SHP77 treated with DMSO at 0.1 percent for 48 hours (cell line): ENCODE measurements around the gene PROZ.

Experiments used
- DNase-seq: peaks from one replicate; lab custom pipeline; 2025; lab: John Stamatoyannopoulos, UW

The PROZ gene

DNA sequence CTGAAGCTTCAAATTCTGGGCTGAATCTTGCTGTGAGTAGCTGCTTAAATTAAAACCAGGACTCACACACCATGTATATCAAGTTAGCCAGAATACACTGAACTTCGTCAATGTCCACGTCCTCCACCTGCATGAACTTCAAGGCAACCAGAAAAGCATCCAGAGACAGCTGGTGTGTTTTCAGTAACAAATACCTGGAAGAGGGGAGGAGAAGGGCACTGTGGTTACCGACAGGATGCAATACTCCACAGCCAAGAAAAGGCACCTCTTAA lies 20.4 kb downstream of the PROZ start:
- no peak for DNase-seq

DNA sequence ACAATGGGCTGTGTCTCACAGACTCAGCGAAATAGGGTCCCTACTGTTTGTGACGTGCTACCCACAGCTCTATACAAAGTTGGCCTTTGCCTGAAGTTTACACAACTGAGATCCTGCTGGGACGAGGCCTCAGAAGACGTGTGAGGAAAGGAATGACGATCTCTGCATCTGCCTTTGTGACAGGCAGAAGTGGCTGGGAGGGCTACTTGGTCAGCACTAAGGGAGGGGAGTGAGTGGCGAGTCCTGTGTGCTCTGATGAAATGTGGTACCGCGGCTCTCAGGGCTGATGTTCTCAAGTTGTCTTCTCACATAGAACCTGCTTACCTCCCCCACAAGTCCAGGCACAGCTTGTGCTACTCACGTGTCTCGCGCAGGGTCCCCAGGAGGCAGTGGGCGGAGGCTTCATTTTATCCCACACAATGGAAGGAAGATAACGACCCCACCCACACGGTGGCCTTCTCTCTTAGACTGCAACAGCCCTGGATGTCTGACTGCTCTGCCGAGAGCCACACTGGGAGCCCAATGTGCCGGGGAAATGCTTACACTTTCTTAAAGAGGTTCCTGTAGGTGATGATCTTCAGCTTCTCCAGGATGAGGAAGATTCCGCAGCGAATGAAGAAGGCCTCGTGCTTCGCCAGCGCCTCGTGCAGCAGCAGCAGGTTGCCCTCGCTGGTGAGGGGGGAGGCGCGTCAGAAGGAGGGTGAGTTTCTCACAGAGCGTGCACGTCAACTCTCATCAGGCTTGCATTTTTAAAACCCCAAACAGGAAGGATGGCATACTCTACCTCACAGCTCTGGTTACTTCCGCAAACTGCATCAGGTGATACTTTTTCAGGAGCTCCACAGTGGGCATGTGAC lies 21.2 kb downstream of the PROZ start:
- no peak for DNase-seq

DNA sequence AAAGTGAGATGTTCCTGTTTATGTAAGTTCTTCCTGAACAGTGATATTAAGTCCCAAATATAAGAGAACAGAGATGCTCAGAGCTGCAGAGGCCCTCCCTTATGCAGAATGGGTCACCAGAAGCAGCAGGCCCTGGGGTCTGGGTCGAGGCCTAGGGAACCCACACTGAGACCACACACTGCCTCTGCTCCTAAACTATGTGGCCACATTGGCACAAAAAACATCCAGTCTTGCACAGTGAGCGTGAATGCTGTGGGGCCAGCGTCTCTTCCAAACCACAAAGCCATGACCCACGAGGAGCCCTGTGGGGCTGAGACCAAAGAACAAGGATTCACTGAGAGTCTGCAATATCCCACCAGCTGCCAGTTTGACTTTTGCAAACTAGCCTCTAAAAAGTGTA lies 23.6 kb downstream of the PROZ start:
- DNase-seq: no peak

DNA sequence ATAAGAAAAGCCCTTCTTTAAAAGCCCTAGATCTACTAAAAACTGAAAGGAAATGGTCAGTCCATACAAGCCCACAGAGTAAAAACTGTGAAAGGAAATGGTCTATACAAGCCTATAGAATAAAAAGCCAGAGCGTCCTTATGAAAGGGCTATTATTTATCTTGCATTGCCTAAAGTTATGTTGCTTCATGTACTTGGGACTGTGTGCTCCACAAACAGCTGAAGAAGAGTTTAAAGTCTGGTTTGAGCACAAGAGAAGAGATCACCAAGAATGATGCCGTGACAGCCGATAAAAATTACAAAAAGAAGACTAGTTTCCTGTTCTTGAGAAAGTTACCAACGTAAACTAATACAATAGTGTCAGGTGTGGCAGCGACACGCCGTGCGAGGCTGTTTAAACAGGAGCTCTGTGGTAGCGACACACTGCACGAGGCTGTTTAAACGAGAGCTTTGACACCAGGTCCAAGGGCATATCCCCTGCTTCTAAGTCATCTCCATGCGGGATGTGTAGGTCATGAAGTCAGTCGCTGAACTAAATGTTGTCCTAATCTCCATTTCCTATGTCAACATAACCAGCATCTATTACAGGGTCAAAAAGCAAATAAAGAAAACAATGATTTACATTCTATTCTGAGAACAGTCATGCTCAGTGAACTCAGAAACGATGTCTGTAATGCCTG lies 25.1 kb downstream of the PROZ start:
- DNase-seq: no peak

DNA sequence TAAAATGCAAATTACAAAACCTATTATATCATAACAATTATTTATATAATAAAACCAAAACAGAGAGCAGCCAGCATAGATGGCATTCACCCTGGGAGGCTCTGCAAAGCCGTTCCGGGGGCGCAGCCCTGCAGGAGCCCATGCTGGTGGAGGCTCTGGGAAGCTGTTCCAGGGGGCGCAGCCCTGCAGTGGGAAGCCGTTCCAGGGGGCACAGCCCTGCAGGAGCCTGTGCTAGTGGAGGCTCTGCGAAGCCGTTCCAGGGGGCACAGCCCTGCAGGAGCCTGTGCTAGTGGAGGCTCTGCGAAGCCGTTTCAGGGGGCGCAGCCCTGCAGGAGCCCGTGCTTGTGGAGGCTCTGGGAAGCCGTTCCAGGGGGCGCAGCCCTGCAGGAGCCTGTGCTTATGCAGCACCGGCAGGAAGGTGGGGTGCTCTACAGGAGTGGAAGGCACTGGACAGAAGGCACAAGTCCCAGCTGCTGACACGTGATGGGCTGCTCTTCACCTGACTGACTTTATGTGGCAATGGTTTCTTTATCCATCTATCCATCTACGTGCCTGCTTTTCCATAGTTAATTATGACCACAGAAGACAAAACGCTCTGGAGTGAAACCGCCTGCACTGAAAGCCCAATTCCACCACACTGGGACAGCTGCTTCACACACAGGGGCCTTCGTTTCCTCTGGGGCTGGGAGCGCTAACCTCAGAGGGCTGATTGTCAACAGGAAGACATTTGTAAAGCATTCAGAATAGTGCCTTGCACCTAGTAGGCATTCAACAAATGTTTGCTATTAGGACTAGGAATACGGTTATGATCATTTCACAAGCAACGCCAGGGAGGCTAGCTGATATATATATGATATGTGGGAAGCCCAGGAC lies 26.4 kb downstream of the PROZ start:
- DNase-seq: no peak

DNA sequence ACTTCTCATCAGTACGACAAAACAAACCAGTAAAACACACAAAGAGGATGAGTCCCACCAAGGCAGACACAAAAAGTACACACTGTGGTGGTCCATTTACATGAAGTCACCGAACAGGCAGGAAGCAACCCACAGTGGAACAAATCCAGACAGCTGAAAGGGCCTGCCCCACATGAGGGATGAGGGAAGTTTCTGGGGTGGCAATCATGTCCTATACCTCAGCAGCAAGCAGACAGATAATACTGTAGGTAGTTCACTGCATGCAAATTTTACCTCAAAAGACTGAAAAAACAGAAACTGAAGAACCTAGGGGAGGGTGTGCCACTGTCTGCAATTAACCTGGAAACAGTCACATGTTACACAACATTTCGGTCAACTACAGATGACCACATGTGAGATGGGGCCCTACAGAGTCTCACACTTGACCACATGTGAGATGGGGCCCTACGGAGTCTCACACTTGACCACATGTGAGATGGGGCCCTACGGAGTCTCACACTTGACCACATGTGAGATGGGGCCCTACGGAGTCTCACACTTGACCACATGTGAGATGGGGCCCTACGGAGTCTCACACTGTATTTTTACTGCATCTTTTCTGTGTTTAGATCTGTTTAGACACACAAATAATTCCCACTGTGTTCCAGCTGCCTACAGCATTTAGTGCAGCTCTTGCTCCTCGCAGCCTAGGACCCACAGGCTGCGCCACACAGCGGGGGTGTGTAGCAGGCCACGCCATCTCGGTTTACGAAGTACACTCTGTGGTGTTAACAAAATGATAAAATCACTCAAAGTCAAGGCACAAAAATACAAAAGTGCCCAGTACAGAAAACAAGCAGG lies 27.8 kb downstream of the PROZ start:
- no peak for DNase-seq

DNA sequence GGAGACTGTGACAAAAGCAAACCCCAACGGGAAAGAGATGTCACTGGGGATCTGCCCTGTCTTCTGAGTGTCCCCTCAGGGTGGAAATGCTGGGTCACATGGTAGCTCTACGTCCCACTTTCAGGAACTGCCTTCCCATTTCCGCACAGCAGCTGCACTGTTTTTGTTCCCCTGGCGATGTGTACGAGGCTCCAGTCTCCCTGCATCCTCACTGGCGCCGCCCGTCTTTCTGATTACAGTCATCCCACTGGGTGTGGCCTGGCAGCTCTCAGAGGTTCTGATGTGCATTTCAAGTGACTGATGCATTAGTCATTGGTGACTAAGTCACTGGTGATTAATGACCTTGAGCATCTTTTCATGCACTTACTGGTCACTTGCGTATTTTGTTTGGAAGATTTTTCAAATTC lies 28.8 kb downstream of the PROZ start:
- DNase-seq: no peak

DNA sequence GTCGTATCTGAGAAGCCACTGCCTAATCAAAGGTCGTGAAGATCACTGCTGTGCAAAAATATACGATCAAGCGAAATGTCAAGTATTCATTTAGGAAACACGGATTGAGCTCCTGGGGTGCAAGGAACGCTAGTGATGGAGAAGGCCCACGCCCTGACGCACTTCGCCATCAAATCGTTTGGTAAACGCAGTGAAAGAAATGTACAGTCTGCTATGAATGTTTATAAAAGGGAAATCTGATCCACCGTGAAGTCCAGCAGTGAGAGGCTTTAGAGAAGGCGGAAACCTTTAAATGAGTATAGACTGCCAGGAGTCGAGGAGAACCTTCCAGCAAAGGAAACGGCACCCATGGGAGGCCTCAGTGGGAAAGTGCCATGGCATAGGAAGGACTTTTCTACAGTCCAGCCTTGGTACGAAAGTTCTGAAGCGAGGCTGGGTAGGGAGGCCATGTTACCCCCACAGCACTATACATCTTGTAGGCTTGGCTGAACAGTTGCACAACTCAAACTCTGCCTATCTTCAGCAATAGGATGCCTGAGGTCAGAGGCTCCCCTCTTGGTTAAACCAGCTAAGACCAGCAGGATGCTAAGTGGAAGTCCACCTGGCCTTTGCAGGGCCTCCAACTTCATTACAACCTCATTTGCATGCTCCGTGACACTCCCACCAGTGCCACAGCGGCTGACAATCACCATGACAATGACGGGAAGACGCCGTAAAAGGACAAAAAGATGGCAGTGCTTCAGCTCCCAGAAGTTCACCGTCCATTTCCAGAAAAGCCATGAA lies 29.6 kb downstream of the PROZ start:
- DNase-seq: no peak

DNA sequence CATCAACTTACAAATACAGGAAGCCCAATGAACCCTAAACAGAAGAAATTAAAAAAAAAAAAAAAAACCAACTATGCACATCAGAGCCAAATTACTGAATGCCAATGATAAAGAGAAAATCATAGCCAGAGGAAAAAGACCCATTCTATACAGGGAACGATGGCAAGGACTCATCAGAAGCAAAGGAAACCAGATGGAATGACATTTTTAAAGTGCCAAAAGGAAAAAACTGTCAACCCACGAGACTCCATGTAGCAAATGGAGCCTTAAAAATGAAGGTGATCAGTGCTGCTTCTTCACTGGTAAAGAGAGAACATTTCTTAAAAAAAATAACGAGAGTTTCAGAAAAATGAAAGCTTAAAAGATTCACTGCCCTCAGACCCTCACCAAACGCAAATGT lies 31.7 kb downstream of the PROZ start:
- DNase-seq: no peak

DNA sequence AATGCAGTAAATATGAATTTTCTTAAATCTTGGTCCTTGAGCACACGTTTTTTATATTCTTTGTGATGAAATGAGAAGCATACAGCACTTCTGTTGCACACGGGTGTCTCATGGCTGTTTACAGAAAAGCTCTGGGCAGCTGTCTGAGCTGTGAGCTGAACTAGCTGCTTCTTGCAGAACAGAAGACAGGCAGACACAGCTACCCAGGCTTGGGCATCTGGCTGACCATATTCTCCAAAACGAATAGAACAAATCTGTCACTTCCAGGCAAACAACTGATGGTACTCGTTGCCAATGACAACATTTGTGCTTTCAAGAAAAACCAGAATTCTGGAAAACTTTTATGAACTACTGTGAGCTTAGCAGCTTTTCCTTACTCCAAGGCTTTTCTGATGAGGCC lies 33.8 kb downstream of the PROZ start:
- DNase-seq: no peak

DNA sequence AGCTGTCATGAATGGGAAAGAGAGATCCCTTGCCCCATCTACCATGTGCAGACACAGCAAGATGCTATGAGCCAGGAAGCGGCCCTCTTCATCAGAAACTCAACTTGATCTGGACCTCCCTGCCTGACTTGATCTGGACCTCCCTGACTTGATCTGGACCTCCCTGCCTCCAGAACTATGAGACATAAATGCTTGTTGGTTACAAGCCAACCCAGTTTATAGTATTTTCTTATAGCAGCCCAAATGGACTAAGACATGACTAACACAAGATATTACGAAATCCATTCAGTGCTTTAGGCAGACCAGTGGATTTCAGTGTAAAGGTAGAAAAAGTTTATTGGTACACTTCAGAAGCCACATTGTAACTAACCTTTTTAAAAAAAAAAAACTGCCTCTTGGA lies 34.5 kb downstream of the PROZ start:
- no peak for DNase-seq

DNA sequence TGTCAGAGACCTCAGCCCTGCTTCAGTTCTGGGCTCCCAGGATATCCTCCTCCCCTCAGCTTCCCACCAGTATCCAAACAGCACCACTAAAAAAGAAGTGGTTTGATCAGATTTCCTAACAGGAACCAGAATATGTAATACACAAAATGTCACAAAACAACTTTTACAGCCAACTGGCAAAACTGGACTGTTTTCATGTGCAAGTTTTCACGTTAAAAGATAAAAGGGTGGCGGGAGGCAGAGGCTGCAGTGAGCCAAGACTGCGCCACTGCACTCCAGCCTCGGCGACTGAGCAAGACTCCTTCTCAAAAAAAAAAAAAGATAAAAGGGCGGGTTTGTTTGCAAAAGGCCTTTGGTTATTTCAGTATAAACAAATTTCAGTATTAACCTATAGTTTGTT lies 36.9 kb downstream of the PROZ start:
- no peak for DNase-seq

DNA sequence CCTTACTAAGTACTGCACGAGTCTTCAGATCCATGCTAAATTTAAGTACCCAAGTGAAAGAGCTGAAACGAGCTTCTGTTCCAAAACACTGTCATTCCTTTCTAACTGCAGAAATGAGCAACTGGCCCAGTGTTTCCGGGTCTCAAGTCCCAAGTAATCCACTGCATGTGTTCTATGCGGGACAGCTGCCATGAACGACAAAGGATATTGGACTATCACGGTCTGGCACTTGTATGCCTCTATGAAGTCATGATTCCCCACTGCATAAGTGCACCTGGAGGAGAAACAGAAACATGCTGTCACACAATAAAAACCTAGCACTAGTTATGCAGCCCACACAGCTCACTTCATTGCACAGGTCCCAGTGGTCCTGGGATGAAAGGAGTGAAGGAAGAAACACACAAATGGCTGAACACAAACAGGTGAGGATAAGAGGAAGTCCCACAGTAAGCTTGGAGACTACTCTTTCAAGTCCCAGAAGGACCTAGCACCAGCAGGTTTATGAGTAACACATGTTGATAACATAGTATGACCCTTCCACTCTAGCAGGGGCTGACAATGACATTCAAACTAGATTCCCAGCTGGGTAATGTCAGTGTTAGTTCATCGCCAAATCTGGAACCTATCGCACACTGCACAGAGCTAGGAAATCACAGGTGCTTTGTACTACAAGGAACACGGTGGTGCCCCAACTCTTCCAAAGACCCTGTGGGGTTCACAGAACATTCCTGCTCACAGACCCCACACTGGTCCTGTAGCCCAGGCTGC lies 38.7 kb downstream of the PROZ start:
- DNase-seq: no peak

DNA sequence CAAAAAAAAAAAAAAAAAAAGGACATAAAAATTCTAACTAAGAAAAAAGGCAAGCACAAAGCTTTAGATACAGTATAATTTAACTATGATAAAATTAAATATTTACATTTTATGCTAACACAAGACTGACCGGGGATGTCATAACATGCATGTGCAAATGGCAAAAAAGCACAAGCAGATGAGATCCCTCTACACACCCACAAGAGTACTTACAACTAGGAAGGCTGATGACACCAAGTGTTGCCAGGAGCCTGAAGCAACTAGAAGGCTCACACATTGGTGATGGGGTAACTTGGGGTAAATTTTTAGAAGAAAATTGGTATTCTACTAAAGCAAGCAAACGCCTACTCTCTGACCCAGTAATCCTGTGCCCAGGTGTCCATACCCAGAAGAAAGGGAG lies 43.4 kb downstream of the PROZ start:
- no peak for DNase-seq

DNA sequence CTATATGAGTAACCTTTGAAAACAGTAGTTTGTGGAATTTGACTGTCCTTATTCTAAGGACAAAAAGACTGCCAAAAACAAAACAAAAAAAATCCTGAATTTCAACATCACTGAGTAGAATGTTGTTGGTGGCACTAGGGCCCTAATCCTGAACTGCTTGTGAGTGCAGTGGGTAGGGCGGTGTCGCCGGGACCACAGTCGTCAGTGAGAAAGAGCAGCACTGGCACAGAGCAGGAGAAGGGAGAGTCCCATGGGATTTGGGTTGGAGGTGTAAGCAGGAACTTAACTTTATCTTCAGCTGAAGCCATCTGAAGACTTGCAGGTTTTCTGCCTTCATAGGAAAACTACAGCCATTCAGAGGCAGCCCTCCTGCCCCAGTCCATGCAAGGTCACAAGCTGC lies 44.5 kb downstream of the PROZ start:
- DNase-seq: no peak

DNA sequence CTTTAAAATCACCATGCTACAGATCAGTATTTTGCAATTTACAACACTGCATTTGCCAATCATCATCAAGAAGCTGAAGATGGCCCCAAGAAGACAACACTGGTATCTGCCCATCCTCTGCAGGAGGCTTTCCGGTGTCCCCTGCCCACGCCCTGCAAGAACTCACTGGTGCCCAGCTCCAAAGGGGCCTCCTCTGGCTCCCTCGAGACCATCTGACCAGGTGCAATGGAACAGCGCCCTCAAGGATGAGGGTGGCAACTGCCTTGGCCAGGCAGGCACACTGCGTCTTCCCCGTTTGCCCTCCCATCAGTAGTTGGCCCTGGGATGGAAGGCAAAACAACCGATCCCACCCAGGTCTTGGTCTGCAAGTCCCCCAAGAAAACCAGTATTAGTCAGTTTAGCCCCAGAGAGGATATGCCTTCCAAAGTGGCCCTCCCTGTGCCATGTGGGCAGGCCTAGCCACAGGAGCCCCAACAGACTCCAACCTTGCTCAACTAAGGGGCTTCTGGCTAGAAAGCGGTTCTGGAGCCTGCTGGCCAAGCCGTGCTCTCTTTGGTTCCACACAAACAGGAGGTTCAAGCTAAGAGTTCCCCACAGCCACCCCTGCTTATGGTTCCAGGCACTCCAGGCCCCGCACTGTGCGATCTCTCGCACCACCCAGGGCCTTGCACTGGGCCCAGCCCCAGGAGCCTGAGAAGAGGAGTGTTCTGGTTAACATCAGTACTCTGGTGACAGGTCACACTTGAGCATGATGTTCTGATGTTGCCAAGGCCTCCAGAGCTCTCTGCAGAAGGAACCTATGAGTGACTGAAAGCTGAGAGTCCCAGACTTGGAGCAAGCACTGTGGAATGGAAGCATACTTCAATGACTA lies 45.3 kb downstream of the PROZ start:
- DNase-seq: no peak

DNA sequence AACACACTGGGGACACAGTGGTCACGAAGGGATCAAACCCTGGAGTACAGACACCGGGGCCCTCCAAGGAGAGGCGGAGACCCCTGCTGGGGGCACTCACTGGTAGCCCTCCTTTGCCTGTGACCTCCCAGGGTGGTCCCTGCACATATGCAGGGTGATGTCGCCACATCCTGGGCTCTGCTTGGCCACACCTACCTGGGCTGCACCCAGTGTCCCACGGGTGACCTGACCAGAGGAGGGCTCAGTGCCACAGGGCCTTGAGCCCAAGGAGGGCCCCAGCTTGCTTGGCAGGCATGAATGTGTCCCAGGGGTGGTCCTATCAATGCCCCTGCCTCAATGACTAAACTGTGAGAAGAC lies 45.9 kb downstream of the PROZ start:
- DNase-seq: no peak

DNA sequence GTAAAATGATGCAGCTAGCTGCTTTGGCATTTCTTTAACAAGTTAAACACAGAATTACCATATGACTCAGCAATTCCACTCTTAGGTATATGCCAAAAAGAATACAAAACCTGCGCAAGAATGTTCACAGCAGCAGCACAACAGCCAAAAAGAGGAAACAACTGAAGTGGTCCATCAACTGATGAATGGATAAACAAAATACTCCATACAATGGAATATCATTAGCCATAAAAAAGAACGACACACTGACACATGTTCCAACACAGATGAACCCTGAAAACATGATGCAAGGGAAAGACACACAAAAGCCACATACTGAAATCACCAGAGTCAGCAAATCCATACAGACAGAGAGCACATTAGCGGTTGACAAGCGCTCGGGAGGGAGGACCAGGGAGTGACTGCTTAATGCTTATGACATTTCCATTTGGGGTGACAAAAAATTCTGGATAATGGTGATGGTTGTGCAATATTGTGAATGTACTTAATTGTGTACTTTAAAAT lies 47.0 kb downstream of the PROZ start:
- no peak for DNase-seq

DNA sequence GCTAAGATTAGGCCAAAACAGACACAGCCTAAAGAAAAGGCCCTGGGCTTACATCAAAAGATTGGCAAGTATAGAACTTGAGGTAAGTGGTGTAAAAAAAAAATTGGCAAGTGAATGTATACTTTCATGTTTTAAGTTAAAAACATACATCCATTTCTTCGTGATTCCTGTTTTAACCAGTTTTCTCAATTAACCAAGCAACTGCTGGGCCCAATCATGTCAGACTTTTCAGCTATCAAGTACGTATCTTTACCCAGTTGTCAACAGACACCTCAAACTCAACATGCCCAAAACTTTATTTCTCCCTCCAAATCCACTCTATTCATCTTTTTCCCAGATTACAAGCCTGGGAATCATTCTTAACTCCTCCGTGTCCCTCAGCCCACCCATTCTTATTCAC lies 49.0 kb downstream of the PROZ start:
- no peak for DNase-seq
